SKM-1 treated with dmso at 0.1 percent for 144 hours (cell line): Measurements from ENCODE around the gene TRMT44.

Experiments
- DNase-seq: peaks from one replicate; lab custom pipeline; 2025; ENCODE audit not compliant: unreplicated experiment; lab: John Stamatoyannopoulos, UW

Gene TRMT44

DNA sequence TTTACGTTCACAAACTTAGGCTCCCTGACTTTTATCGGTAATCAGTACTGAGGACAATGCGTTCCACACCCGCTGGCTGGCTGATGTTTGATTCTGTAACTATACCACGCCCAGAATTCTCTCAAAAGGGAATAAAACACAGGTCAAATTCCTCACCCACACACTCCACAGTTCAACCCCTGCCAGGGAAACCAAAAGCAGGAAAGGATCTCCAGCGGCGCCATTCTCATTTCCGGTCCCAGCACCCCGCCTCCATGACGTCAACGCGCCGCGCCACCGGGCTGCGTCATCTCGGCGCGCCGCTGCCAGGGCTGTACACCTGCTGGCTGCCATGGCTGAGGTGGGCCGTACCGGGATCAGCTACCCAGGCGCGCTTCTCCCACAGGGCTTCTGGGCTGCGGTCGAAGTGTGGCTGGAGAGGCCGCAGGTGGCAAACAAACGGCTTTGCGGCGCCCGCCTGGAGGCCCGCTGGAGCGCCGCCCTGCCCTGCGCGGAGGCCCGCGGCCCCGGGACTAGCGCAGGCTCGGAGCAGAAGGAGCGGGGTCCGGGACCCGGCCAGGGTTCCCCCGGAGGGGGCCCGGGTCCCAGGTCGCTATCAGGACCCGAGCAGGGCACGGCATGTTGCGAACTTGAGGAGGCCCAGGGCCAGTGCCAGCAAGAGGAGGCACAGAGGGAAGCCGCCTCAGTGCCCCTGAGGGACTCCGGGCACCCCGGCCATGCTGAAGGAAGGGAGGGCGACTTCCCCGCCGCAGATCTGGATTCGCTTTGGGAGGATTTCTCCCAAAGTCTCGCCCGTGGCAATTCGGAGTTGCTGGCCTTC is at the start of gene TRMT44, which contains the start of gene ACOX3:
Gene TRMT44, plus strand, starts transcription at position 286 of the 820 bp plus-strand sequence. Its CDS starts 46 bp downstream, at position 332.
Gene ACOX3, minus strand, starts transcription at position 232 of the 820 bp plus-strand sequence. CDS start 24,202 bp downstream, outside the sequence.
- DNase-seq, result peak; percentile 84

DNA sequence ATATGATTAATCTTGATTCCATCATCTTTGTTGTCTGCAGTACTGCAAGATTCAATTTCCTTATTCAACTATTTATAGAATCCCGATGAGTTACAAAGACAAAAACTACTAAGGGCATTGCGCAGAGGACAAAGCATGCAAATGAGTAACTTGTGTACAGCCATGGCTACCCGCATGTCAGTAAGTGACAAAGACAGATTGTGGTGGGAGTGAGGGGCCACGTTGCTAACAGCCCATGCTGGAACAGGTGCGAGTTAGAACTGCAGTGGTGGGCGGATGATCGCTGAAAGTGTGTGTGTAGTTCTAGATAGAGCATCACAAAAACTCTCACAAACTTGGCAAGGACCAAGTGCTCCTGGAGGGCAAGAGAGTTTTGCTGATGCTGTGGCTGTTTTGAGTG is 49.5 kb upstream of the TRMT44 start:
- DNase-seq, result no peak

DNA sequence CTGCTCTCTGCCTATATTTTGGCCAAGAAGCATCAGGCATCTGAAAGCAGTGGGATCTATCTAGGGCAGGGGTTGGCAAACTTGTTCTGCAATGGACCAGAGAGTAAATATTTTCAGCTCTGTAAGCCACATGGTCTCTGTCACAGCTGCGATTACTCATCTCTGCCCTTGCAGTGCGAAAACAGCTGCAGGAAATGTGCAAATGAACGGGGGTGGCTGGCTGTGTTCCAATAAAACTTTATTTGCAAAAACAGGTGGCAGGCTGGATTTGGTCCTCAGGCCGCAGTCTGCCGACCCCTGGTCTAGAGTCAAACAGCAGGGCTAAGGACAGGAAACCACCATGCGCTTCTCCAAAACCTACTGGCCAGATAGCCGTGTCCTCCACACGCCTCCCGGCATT is 48.6 kb upstream of the TRMT44 start:
- no peak for DNase-seq

GRCh38 chr4:8392591-8393190 is 47.9 kb upstream of the TRMT44 start:
- no peak for DNase-seq

GRCh38 chr4:8393593-8394038 is 47.0 kb upstream of the TRMT44 start:
- DNase-seq, result no peak

DNA sequence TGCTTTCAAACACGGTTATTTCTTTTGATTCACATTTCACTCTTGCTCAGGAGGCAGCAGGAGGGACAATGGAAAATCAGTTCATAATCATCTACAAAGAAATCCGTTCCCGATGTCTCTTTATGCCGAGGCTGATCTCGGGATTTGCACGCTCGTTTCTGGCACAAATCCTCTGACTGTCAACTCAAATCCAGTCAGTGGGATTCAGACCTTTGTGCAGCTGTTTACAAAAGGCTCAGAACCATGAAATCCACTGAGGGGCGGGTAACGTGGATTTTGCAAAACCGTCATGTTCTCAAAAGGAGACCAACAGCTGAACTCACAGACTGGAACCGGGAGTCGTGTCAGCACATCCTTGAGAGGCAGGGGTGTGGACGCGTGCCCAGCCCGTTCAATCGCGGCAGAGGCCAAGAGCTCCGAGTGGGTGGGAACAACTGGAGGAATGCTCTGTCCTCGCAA is 46.5 kb upstream of the TRMT44 start:
- no peak for DNase-seq

DNA sequence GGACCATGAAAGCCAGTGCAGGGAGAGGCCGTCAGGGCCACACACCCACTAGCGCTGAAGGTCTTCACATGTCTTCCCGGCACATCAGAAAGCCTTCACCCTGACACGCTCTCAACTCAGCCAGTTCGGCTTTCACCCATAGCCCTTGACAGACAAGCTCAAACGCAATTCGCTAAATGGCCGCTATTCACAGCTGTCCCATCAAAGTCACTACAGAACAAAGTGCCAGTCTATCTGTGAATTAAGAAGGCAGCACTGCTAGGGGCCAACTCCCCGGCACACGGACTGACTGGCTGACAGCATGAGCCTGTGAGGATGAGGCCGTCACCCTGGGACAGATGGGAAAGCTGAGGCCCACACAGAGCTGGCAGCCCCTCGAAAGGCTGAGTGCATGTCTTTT is 45.8 kb upstream of the TRMT44 start:
- DNase-seq, result no peak

GRCh38 chr4:8395504-8396296 is 44.9 kb upstream of the TRMT44 start:
- DNase-seq, result no peak

DNA sequence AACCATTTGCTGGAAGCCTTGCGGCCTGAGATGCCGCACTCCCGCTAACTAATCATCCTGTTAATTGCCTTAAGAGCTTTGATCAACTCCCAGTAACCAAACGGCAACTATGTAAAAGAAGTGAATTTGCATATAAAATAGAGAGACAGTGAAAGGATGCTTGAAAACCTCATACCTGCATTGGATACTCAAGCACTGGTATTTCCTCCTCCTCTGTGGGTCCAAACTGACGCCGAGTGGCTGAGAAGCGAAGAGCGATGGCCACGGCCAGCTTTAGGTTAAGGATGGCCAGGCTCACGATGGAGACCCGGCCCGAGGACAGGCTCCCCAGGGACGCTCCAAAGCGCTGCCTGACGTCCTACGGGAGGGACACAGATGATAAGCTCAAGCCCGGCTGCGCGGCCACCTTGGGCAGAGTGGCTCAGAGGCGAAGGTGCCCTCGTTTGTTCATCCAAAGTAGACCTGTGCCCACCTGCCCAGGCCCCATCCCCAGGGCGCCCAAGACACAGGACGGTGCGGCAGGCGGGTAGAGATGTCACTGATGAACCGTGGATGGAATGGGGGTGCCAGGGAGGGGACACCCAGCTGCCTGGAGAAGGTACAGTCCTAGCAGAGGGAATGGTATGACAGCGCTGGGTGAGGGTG is 43.7 kb upstream of the TRMT44 start:
- no peak for DNase-seq

GRCh38 chr4:8398347-8398746 is 42.2 kb upstream of the TRMT44 start:
- no peak for DNase-seq

GRCh38 chr4:8399298-8399697 is 41.3 kb upstream of the TRMT44 start:
- DNase-seq, result no peak

- no peak for DNase-seq
Measured at GRCh38 chr4:8400632-8401325, 39.8 kb upstream of the TRMT44 start.

GRCh38 chr4:8401665-8402064 is 38.9 kb upstream of the TRMT44 start:
- no peak for DNase-seq

DNA sequence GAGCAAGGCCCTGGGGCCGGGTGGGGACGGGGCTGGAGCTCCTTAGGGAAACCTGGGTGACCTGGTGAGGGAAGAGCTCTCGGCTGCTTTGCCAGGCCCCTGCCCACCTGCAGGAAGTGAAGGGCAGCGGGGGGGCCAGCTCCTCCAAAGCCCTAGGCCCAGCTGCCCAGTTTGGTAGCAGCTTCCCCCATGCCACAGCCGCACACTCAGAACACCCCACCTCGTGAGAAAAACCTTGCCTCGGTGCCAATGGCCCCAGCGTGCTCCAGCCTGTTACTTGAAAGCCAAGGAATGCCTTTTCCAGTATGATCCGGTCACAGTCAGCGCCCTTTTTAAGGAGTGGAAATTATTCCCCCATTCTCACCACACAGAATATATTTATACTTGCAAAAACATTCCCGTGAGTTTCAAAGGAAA is 38.4 kb upstream of the TRMT44 start:
- DNase-seq, result no peak

DNA sequence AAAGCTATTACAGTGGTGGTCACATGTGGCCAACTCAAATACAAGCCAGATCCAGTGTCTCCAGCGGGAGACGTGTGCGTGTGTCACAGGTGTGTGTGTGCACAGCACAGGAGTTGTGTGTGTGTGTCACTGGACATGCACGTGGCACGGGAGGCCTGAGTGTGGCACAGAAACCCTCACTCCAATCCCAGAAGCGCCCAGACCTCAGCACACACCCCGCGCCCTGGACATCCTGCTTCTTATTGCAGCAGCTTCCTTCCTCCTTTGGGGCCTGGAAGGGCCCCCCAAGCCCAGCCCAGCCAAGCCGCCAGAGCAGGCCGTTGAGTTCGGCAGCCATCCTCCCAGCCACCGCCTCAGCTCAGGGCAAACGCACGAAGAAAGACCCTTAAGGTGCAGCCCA is 37.9 kb upstream of the TRMT44 start:
- DNase-seq, result peak; percentile 91

DNA sequence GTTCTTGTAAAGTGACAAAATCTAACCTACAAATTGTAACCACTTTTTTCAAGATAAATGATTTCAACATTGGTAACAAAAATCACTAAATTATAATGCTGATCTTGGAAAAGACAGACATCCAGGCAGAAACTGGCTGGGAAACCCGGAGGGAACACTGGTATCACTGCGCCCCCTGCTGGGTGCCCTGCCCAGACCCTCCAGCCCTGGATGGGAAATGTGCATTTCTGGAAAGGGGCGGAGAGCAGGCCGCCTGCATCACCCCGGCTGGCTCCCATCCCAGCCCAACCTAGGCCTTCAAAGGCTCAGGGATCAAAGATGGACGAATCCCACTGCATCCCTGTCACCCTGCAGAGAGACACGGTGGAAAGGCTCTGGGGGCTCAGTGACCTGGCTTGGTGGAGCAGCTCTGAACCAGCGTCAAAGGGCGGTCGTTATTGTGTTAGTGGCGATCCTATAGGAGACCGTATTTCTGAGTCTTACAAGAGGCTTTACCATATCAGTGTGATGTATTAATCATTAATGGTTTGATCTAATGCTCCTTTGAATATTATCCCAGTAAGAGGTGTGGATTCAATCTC is 37.3 kb upstream of the TRMT44 start:
- DNase-seq, result peak; percentile 79

DNA sequence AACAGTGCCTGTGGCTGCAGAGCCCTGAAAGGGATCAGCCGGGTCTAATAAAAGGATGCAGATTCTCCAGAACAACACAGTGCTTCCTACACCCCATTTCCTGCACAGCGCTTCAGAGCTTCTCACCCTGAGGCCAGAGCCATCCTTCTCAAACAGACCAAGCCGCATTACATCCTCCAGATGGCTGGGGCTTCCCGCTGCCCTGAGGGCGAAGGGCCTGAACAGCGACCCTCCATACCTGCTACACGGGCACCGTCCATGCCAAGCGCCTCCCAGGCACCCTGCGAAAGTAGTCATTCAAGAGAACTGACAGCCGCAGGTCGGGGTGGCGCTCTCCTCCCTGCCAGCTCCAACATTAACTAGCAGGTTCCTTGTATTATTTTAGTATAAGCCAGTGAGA is 36.6 kb upstream of the TRMT44 start:
- no peak for DNase-seq

- DNase-seq, result no peak
Measured at GRCh38 chr4:8404791-8405515, 35.6 kb upstream of the TRMT44 start.

GRCh38 chr4:8405516-8405875 is 35.1 kb upstream of the TRMT44 start:
- no peak for DNase-seq
